ENCODE results near the gene SYNM. TPM values are rescaled to one million over a fixed set of nuclear protein-coding genes. Genes with fewer than 3 reads are reported as not detected.

The SYNM gene
- total and polyA plus RNA-seq, 2 experiments from 2014 or later: 0.18 to 0.97 TPM

DNA sequence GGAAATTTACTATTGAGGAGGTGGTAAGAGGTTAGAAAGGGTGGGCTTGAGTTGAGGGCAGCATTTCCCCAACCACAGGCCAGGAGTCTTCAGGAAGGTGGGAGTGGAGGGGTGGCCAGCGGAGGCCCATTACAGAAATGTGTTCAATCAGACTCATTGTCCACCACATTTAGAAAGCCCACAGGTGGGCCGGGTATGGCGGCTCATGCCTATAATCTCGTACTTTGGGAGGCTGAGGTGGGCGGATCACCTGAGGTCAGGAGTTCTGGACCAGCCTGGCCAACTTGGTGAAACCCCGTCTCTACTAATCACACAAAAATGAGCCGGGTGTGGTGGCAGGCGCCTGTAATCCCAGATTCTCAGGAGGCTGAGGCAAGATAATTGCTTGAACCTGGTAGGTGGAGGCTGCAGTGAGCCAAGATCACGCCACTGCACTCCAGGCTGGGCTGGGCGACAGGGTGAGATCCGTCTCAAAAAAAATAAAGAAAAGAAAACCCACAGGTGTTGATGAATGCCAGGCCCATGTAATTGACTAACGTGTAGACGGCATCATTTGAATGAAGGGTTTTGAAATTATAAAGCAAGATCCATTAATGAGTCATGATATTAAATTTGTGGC lies 12.2 kb upstream of the SYNM start:
- in situ Hi-C loops (cut with MboI): no loop called here

GRCh38 chr15:99095626-99096025 lies 9.3 kb upstream of the SYNM start:
- Histone ChIP-seq H2AFZ (no peak overlapping the region), H3K9me3 (ENCODE audit: low read depth) (no peaks in the 10 kb centered on the region), H3K4me3 (no peak overlapping the region), H3K27ac (no peak overlapping the region), H3K9me2 (ENCODE audit: insufficient read depth) (no peaks in the 10 kb centered on the region), H3K27me3 (replicated peaks; ENCODE audit: insufficient read depth) (no peaks in the 10 kb centered on the region; the same call in none of the 2 replicates), H4K20me1 (ENCODE audit: insufficient read depth) (no peaks in the 10 kb centered on the region), H3K9ac (no peak overlapping the region), H3K79me2 (ENCODE audit: insufficient read depth) (no peaks in the 10 kb centered on the region), H3F3A (ENCODE audit: insufficient read depth) (no peaks in the 10 kb centered on the region), H3K4me1 (ENCODE audit: insufficient read depth) (no peaks in the 10 kb centered on the region), H3K4me2 (ENCODE audit: unreplicated experiment) (no peak overlapping the region), H3K36me3 (ENCODE audit: low read depth) (no peaks in the 10 kb centered on the region)
- WGBS, 2 experiments (ENCODE audit: low coverage in 1 of 2, low lambda C conversion rate in 2 of 2, missing lambda C conversion rate in 2 of 2): 61 to 62% methylated on average over 3 of the region's 3 CpGs
- in situ Hi-C loops (cut with MboI): no loop called here
- no peak for TF ChIP-seq EZH2phosphoT487 (IDR thresholded peaks at IDR 0.05; ENCODE audit: insufficient read depth, low read depth)
- no peak for TF ChIP-seq EZH2 (IDR thresholded peaks at IDR 0.05; ENCODE audit: insufficient read depth, poor library complexity, severe bottlenecking)
- no peak for DNase-seq

More for the DNA sequence above, 12.2 kb upstream of the SYNM start:
- Histone ChIP-seq H3K4me2 (ENCODE audit: unreplicated experiment) (no peak overlapping the region), H3K4me3 (no peak overlapping the region), H3F3A (ENCODE audit: insufficient read depth) (no peaks in the 10 kb centered on the region), H3K9ac (no peak overlapping the region), H3K27me3 (replicated peaks; ENCODE audit: insufficient read depth) (no peaks in the 10 kb centered on the region; the same call in 1 of the 2 replicates), H3K27ac (no peak overlapping the region), H3K9me3 (ENCODE audit: low read depth) (no peaks in the 10 kb centered on the region), H4K20me1 (ENCODE audit: insufficient read depth) (no peaks in the 10 kb centered on the region), H3K36me3 (ENCODE audit: low read depth) (no peaks in the 10 kb centered on the region), H3K9me2 (ENCODE audit: insufficient read depth) (no peaks in the 10 kb centered on the region), H2AFZ (no peak overlapping the region), H3K79me2 (ENCODE audit: insufficient read depth) (no peaks in the 10 kb centered on the region), H3K4me1 (ENCODE audit: insufficient read depth) (no peaks in the 10 kb centered on the region)
- WGBS, 2 experiments (ENCODE audit: low coverage in 1 of 2, low lambda C conversion rate in 2 of 2, missing lambda C conversion rate in 2 of 2): 77 to 78% methylated on average over 13 of the region's 13 CpGs
- no peak for DNase-seq
- TF ChIP-seq EZH2phosphoT487 (IDR thresholded peaks at IDR 0.05; ENCODE audit: insufficient read depth, low read depth) (no peak), EZH2 (IDR thresholded peaks at IDR 0.05; ENCODE audit: insufficient read depth, poor library complexity, severe bottlenecking) (no peak)

- H3F3A ChIP-seq (ENCODE audit: insufficient read depth): no peaks in the 10 kb centered on the region
- no peaks in the 10 kb centered on the region for H3K36me3 ChIP-seq (ENCODE audit: low read depth)
- no peaks in the 10 kb centered on the region for H4K20me1 ChIP-seq (ENCODE audit: insufficient read depth)
- H3K9me2 ChIP-seq (ENCODE audit: insufficient read depth): no peaks in the 10 kb centered on the region
- H3K9me3 ChIP-seq (ENCODE audit: low read depth): no peaks in the 10 kb centered on the region
- no peak overlapping the region for H3K27ac ChIP-seq
- H3K79me2 ChIP-seq (ENCODE audit: insufficient read depth): no peaks in the 10 kb centered on the region
- no peaks in the 10 kb centered on the region; the same call in none of the 2 replicates for H3K27me3 ChIP-seq (replicated peaks; ENCODE audit: insufficient read depth)
- no peak overlapping the region for H3K9ac ChIP-seq
- no peak for DNase-seq
- WGBS, 2 experiments (ENCODE audit: low coverage in 1 of 2, low lambda C conversion rate in 2 of 2, missing lambda C conversion rate in 2 of 2): 82 to 85% methylated on average over 11 of the region's 11 CpGs
- in situ Hi-C loops (cut with MboI): no loop called here
- no peak overlapping the region for H3K4me3 ChIP-seq
- TF ChIP-seq EZH2phosphoT487 (IDR thresholded peaks at IDR 0.05; ENCODE audit: insufficient read depth, low read depth) (no peak), EZH2 (IDR thresholded peaks at IDR 0.05; ENCODE audit: insufficient read depth, poor library complexity, severe bottlenecking) (no peak)
- H3K4me1 ChIP-seq (ENCODE audit: insufficient read depth): 0 out of 2 replicates have a peak, but pooled peaks cover 4% of the 10 kb centered on the region
- H2AFZ ChIP-seq: no peak overlapping the region
- H3K4me2 ChIP-seq (ENCODE audit: unreplicated experiment): no peak overlapping the region
Observed at GRCh38 chr15:99096173-99096893, 8.5 kb upstream of the SYNM start.

DNA sequence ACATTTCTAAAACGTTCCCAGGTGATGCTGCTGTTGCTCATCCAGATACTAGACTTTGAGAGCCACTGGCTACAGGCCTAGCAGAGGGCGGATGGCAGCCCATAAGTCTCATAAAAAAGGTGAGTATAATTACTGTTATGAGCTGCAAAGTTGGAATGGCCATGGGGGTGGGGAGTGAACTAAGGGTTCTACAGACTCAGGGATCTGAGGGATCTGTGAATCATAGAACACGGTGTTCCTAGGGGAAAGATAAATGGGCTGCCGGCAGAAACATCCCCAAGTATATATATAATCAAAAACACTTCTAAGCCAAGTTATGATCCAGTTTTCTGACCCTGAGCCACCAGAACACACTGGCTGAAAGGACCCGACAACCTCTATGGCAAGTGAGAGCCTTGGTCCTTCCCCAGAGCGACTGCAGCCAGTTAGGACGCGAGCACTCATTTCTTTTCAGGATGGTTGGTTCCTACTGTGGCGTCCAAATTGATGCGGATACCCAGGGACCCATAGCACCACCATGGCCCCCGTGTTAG lies 7.9 kb upstream of the SYNM start:
- Histone ChIP-seq H3K4me2 (ENCODE audit: unreplicated experiment) (no peak overlapping the region), H3F3A (ENCODE audit: insufficient read depth) (no peaks in the 10 kb centered on the region), H3K27me3 (replicated peaks; ENCODE audit: insufficient read depth) (no peaks in the 10 kb centered on the region; the same call in none of the 2 replicates), H3K79me2 (ENCODE audit: insufficient read depth) (no peaks in the 10 kb centered on the region), H3K4me1 (ENCODE audit: insufficient read depth) (0 out of 2 replicates have a peak, but pooled peaks cover 4% of the 10 kb centered on the region), H3K27ac (no peak overlapping the region), H3K9me2 (ENCODE audit: insufficient read depth) (no peaks in the 10 kb centered on the region), H3K9ac (no peak overlapping the region), H4K20me1 (ENCODE audit: insufficient read depth) (no peaks in the 10 kb centered on the region), H2AFZ (no peak overlapping the region), H3K4me3 (no peak overlapping the region), H3K9me3 (ENCODE audit: low read depth) (no peaks in the 10 kb centered on the region), H3K36me3 (ENCODE audit: low read depth) (no peaks in the 10 kb centered on the region)
- no peak for DNase-seq
- WGBS, 2 experiments (ENCODE audit: low coverage in 1 of 2, low lambda C conversion rate in 2 of 2, missing lambda C conversion rate in 2 of 2): 76 to 79% methylated on average over 11 of the region's 11 CpGs
- TF ChIP-seq EZH2phosphoT487 (IDR thresholded peaks at IDR 0.05; ENCODE audit: insufficient read depth, low read depth): no peak
- no peak for TF ChIP-seq EZH2 (IDR thresholded peaks at IDR 0.05; ENCODE audit: insufficient read depth, poor library complexity, severe bottlenecking)
- in situ Hi-C loops (cut with MboI): no loop called here

All from GM23248 (cell line).